ENCODE measurements around the gene NR6A1. TPM values are rescaled to one million over a fixed set of nuclear protein-coding genes. Genes with fewer than 3 reads are reported as not detected.

Gene NR6A1
- total and polyA plus RNA-seq, 2 of the 13 experiments (the other 11 are each of a cell fraction or from before 2014, with no cell fraction given): 28.1 to 31.5 TPM

DNA sequence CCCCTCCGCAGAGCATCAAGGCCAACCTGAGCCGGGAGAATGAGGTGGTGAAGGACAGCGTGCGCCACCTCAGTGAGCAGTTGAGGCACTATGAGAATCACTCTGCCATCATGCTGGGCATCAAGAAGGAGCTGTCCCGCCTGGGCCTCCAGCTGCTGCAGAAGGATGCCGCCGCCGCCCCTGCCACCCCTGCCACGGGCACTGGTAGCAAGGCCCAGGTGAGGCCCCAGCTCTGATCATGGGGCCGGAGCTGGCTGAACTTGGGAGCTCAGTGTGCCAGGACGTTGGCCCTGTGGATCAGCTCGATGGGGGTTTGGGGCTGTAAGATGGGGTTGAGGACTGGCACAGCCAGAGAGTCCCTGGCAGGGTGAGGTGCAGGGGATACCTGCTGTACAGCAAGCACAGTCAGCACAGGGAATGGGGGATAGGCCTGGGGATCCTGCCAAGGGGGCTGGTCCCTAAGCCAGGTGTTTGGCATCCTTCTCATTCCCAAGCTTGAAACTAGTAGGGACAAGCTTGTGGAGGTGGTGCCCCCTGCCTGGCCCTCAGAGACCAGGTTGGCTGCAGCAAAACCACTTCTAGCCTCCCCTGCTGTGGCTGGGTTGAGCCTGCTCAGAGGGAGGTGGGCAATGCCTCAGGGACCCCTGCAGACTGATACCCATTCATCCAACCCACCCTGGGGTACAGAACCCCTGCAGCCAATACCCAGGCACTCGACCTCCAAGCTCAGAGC lies 28.3 kb upstream of the NR6A1 start:
- H3K4me3 ChIP-seq (replicated peaks in 1 of 3; ENCODE audit: insufficient read depth in 1 of 3, low read depth in 2 of 3, low read length in 3 of 3): no peak overlapping the region
- POLR2A ChIA-PET: interaction anchor here (1.5 kb wide), 1 partner anchor 19 kb away, joined by 4 read pairs; no protein-coding TSS in a partner anchor
- TF ChIP-seq KAT8 (CRISPR knock-in tag; IDR thresholded peaks at IDR 0.05) (no peak), RFX3 (CRISPR knock-in tag; IDR thresholded peaks at IDR 0.05) (no peak), ZNF292 (CRISPR knock-in tag; IDR thresholded peaks at IDR 0.05; ENCODE audit: borderline replicate concordance, low read depth) (no peak), ZBTB44 (CRISPR knock-in tag; IDR thresholded peaks at IDR 0.05) (no peak), ZNF550 (CRISPR knock-in tag; IDR thresholded peaks at IDR 0.05; ENCODE audit: borderline replicate concordance) (no peak), ZNF513 (CRISPR knock-in tag; conservative IDR thresholded peaks at IDR 0.05) (no peak)
- intact Hi-C loops (cut with micrococcal nuclease; ENCODE audit: unreplicated experiment): no loop called here
- FAIRE-seq (no peak), ATAC-seq (no peak), DNase-seq (ENCODE audit: low spot score) (no peak)
- no peak overlapping the region for H3K9ac ChIP-seq (ENCODE audit: insufficient read depth, low read depth, low read length)
- H3K4me1 ChIP-seq (ENCODE audit: insufficient read depth, low read length): peaks cover 33% of the 10 kb centered on the region
- in situ Hi-C loops (cut with HindIII; ENCODE audit: extremely low pct_ligation_motif_present, low pct_unique_long_range_greater_than_20kb): loop anchor here (10.0 kb wide), 1 partner anchor 45 kb away; no protein-coding TSS in a partner anchor
- no peaks in the 10 kb centered on the region for H4K20me1 ChIP-seq (ENCODE audit: insufficient read depth, low read length)
- WGBS (ENCODE audit: low lambda C conversion rate): 69% methylated on average over 4 of the region's 13 CpGs
- BruUV-seq (replicated peaks): no TSS peak
- no peaks in the 10 kb centered on the region for H3K36me3 ChIP-seq (replicated peaks in 1 of 2; ENCODE audit: control insufficient read depth in 1 of 2, insufficient read depth in 2 of 2, low read length in 2 of 2)
- CTCF ChIA-PET (ENCODE audit: low intra/inter-chr PET ratio, low total read pairs): no interaction called here
- H3K9me3 ChIP-seq (ENCODE audit: low read length): no peaks in the 10 kb centered on the region
- H3K79me2 ChIP-seq (ENCODE audit: insufficient read depth, low read length): no peaks in the 10 kb centered on the region
- H3K4me2 ChIP-seq (ENCODE audit: low read depth, low read length): no peak overlapping the region
- H3K27ac ChIP-seq (ENCODE audit: extremely low read length, insufficient read depth, low read length): no peak overlapping the region
- no peak overlapping the region for H2AFZ ChIP-seq (ENCODE audit: low read length)
- peaks cover 7 to 40% of the 10 kb centered on the region in 2 experiments; a peak in 4 of 5 replicates for H3K27me3 ChIP-seq (ENCODE audit: control insufficient read depth in 1 of 2, insufficient read depth in 2 of 2, low read length in 2 of 2)
